ENCODE measurements around the gene ZNF398. TPM values are rescaled to one million over a fixed set of nuclear protein-coding genes. Genes with fewer than 3 reads are reported as not detected.

ZNF398 gene
- total RNA-seq, 2 experiments from 2014 or later = 7.2 to 8.7 TPM

GRCh38 chr7:149195180-149196150 lies 48.2 kb downstream of the ZNF398 start, which contains the start of gene ZNF282:
Gene ZNF282, plus strand, starts transcription at chr7:149195546. Its CDS starts 44 bp downstream, at chr7:149195590.
- POLR2A ChIA-PET = interaction anchor here (0.9 to 1.8 kb wide), 12 partner anchors 9 to 213 kb away, joined by 3 to 10 read pairs (median 4); partner anchors contain the start of genes ZNF398 and ZNF783
- peaks cover 40% of the 10 kb centered on the region for H3K36me3 Mint-ChIP-seq (ENCODE audit: low read depth)
- peak within 1 kb of the TSS; percentile 92 for H3K4me3 Mint-ChIP-seq
- TF ChIP-seq, protein P1, sequence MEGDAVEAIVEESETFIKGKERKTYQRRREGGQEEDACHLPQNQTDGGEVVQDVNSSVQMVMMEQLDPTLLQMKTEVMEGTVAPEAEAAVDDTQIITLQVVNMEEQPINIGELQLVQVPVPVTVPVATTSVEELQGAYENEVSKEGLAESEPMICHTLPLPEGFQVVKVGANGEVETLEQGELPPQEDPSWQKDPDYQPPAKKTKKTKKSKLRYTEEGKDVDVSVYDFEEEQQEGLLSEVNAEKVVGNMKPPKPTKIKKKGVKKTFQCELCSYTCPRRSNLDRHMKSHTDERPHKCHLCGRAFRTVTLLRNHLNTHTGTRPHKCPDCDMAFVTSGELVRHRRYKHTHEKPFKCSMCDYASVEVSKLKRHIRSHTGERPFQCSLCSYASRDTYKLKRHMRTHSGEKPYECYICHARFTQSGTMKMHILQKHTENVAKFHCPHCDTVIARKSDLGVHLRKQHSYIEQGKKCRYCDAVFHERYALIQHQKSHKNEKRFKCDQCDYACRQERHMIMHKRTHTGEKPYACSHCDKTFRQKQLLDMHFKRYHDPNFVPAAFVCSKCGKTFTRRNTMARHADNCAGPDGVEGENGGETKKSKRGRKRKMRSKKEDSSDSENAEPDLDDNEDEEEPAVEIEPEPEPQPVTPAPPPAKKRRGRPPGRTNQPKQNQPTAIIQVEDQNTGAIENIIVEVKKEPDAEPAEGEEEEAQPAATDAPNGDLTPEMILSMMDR (IDR thresholded peaks at IDR 0.05) = peak; percentile 65
- peaks cover 45% of the 10 kb centered on the region for H3K4me1 Mint-ChIP-seq (ENCODE audit: low read depth)
- H3K9me3 Mint-ChIP-seq = no peaks in the 10 kb centered on the region
- peak within 1 kb of the TSS; percentile 92 for H3K27ac Mint-ChIP-seq
- no peaks in the 10 kb centered on the region for H3K27me3 Mint-ChIP-seq
- ATAC-seq (peak; percentile 94), DNase-seq (peak; percentile 84)
- intact Hi-C loops (cut with micrococcal nuclease) = no loop called here
- CTCF ChIA-PET = interaction anchor here (0.7 to 2.3 kb wide), 20 partner anchors 10 to 421 kb away, joined by 3 to 15 read pairs (median 4); partner anchors contain the start of genes ZNF398, ZNF425 and ZNF783

- DNase-seq = peak; percentile 37
- Mint-ChIP-seq H3K4me1 (ENCODE audit: low read depth) (peaks cover 40% of the 10 kb centered on the region), H3K27me3 (no peaks in the 10 kb centered on the region), H3K27ac (peak overlapping the region; percentile 92), H3K36me3 (ENCODE audit: low read depth) (peaks cover 46% of the 10 kb centered on the region), H3K4me3 (peak overlapping the region; percentile 92), H3K9me3 (no peaks in the 10 kb centered on the region)
- intact Hi-C loops (cut with micrococcal nuclease) = no loop called here
- TF ChIP-seq, protein P1 (IDR thresholded peaks at IDR 0.05) = no peak
- ChIA-PET POLR2A (interaction anchor here (0.9 to 1.8 kb wide), 11 partner anchors 9 to 213 kb away, joined by 3 to 10 read pairs (median 4); partner anchors contain the start of genes ZNF398 and ZNF783), CTCF (interaction anchor here (0.8 to 2.3 kb wide), 12 partner anchors 8 to 130 kb away, joined by 3 to 15 read pairs (median 8); partner anchors contain the start of genes ZNF398 and ZNF425)
- ATAC-seq = peak; percentile 10
These were observed 49.0 kb downstream of the ZNF398 start for GRCh38 chr7:149196151-149196704.

DNA sequence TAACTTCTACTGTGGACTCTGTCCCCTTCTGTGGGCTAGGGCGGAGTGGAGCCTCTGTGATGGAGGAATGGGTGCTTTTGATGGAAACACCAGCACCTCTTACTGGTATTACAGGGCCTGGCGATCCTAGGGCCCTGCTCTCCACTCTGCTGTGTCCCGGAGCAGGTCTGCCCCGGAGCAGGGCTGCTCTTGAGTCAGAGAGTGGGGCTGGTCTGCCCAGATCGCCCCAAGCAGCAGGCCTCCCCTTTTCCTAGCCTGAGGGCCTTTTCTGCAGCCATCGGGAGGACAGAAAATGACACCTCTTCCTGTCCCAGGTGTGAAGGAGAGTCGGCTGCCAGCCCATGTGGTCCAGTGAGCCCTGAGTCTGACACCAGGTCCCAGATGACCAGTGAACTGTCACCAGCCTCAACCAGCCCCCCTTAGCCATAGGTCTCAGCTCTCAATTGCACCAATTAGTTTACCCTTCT lies 49.5 kb downstream of the ZNF398 start:
- ATAC-seq = peak; percentile 5
- no peak for DNase-seq
- POLR2A ChIA-PET = interaction anchor here (1.2 to 1.8 kb wide), 3 partner anchors 11 to 65 kb away, joined by 3 to 8 read pairs (median 3); no protein-coding TSS in a partner anchor

DNA sequence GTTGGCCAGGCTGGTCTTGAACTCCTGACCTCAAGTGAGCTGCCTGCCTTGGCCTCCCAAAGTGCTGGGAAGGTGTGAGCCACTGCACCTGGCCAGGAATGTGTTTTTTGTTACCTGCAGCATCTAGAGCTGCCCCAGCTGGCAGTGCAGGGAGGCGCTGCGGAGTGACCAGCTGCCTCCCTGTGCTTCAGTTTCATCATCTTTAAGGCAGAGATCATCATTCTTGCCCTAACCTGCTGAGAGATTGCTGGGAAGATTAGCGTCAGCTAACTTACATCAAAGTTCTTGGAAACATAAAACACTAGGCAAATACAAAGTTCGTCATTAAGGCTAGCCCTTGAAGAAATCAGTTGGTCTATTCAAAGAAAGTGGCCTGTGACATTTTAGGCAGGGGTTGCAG lies 50.4 kb downstream of the ZNF398 start:
- intact Hi-C loops (cut with micrococcal nuclease) = no loop called here
- peaks cover 37% of the 10 kb centered on the region for H3K4me1 Mint-ChIP-seq (ENCODE audit: low read depth)
- POLR2A ChIA-PET = interaction anchor here (1.2 kb wide), 1 partner anchor 64 kb away, joined by 3 read pairs; no protein-coding TSS in a partner anchor

More for the DNA sequence above, 49.5 kb downstream of the ZNF398 start:
- CTCF ChIA-PET = interaction anchor here (0.8 to 2.3 kb wide), 3 partner anchors 8 to 71 kb away, joined by 3 to 15 read pairs (median 8); partner anchors contain the start of genes ZNF398 and ZNF425
- peak overlapping the region; percentile 92 for H3K4me3 Mint-ChIP-seq
- peak overlapping the region; percentile 92 for H3K27ac Mint-ChIP-seq
- H3K36me3 Mint-ChIP-seq (ENCODE audit: low read depth) = peaks cover 48% of the 10 kb centered on the region
- H3K27me3 Mint-ChIP-seq = no peaks in the 10 kb centered on the region
- TF ChIP-seq, protein P1 (IDR thresholded peaks at IDR 0.05) = no peak
- intact Hi-C loops (cut with micrococcal nuclease) = no loop called here
- no peaks in the 10 kb centered on the region for H3K9me3 Mint-ChIP-seq
- H3K4me1 Mint-ChIP-seq (ENCODE audit: low read depth) = peaks cover 37% of the 10 kb centered on the region

More for the DNA sequence above, 50.4 kb downstream of the ZNF398 start:
- no peak for DNase-seq
- CTCF ChIA-PET = no interaction called here
- H3K4me3 Mint-ChIP-seq = peak overlapping the region; percentile 92
- TF ChIP-seq, protein P1 (IDR thresholded peaks at IDR 0.05) = no peak
- no peak for ATAC-seq
- peaks cover 51% of the 10 kb centered on the region for H3K36me3 Mint-ChIP-seq (ENCODE audit: low read depth)
- no peaks in the 10 kb centered on the region for H3K27me3 Mint-ChIP-seq
- H3K9me3 Mint-ChIP-seq = no peaks in the 10 kb centered on the region
- H3K27ac Mint-ChIP-seq = peak overlapping the region; percentile 49
